ENCODE measurements around the gene GRIK2.

The GRIK2 gene

DNA sequence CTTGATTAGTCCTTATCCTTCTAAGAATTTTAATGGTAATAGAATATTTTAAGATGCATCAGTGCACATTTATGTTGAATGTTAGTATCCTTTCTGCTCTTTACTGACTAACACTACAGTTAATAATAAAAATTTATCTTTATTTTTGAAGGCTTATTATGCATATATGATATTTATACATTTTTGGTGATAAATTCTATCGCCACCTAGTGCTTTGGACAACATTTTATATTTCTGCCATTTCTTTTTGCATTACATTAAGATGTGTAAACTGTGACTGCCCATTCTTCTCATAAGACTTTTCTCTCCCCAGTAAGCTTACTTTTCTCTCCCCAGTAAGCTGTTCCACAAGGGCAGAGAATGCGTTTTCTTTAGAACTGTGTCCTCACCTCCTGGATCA lies 252.3 kb downstream of the GRIK2 start:
- DNase-seq = no peak

DNA sequence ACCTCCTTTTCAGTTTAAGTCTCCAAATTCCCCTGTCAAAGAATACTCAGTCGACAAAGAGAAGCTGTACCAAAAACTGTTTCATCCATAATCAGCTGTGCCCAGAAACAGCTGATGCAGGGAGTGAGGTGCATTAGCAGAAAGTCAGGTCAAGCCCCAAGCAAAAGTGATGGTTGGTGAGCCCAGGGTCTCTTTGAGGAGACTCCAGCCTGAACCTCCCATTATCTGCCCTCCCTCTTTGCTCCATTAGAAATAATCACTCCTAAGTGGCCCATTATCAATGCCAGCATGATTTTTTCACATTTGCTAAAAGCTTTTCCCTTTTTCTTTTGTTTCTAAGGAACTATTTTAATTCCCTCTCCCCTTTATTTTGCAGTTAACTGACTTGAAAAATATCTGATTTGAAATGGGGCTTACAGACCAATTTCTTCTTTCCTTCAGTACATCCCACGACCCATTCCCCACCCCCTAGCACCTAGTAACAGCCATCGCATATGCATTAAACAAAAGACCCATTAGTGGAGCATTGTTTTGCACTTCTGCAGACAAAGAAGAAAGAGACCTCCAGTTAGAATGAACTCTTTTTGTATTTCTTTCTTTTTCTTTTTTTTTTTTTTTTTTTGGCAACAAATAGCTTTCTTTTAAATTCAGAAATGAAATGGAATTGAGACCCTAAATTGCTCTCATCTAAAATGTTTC lies 257.0 kb downstream of the GRIK2 start:
- no peak for DNase-seq

DNA sequence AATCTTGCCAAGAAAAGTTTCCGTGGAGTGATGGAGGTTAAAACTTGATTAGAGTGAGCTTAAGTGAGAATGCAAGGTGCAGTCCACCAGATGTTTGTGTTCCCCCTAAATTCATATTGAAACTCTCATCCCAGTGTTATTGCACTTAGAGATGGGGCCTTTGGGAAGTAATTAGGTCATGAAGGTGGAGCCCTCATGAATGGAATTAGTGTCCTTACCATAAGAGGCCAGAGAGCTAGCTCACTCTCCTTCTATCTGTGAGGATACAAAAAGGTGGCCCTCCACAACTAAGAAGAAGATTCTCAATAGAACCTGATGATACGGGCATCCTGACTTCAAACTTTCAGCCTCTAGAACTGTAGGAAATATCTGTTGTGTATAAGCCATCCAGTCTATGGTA lies 258.6 kb downstream of the GRIK2 start:
- DNase-seq = no peak

DNA sequence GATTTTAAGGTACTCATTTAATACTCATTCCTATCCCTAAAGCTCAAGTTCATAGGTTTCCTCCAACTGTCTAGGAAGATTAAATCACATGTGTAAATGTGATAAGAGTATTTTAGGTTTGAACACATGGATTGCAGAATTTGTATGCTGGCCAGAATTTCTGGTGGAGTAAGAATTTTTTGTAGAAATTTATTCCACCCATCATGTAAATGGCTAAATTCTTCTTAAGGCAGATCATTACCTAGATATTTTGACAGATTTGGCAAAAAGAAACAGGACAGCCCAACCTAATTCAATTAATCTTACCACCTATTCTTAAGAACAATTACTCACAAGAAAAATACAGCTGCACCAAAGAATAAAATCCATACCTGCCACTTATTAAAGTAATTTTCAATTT lies 261.6 kb downstream of the GRIK2 start:
- DNase-seq = no peak

DNA sequence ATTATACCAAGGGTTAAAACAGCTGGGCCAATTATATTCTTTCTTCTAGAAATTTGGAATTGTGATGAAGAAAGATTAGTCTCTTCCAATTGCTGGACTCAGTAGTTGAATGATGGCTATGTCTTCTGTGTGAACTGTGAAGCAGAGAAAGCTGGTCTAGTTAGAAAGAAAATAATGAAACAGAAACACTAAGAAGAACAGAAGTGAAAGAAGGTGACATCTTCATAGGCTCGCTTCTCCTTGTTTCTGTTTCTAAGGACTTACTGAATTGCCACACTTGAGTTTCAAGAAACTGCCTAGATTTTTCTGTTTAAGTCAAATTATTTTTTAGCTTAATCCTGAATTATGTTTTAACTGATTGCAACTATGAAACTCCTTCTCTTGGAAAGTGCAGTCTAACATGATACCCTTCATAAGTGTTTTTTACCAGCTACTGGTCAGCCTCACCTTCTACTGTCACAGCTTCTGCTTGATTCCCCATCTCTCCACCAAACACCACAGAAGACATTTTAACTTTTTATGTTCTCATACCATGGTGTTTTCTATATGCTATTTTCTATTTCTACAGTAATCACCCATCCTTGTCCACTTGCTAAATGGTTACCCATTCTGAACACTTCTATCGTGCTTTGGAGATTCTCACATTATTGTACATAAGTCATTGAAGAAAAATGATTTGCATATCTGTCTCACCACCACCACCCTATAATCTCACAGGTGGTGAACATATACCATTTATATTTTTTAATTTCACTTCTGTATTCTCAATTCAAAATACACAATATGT lies 268.8 kb downstream of the GRIK2 start:
- DNase-seq = no peak

DNA sequence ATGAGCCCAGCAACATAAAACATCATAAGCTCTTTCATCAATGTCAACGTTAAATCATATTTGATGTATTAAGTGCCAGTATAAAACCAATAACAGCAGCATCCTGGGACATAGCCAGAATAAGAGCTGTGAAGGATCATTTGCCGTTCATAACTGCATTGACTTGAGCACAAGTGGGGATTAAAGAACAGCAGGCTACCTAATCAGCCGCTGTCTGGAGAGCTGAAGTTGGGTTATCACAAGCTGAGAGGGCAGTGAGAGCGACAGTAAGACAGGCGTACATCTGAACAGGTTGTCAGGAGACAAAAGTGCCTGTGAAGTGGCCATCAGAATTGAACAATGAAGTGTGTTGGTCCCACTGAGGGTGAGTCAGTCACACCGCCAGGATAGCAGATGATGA lies 269.6 kb downstream of the GRIK2 start:
- no peak for DNase-seq

DNA sequence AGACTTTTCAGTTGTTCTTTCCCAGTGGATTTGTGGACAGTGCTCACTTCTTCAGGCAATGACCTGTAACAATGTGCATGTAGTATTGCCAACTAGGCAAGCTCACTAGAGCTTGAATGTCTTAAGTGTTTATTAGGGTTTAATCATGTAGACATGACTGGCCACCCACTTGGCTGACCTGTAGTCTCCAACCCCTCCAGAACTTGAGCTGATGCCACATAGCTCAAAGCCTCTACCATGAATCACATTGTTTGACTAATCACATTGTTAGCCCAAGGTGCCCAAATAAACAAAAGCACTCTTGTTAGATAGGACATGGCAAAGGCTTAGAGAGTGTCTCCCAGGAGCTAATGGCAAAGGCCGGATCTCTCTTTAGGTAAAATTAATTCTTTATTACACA lies 272.7 kb downstream of the GRIK2 start:
- no peak for DNase-seq

DNA sequence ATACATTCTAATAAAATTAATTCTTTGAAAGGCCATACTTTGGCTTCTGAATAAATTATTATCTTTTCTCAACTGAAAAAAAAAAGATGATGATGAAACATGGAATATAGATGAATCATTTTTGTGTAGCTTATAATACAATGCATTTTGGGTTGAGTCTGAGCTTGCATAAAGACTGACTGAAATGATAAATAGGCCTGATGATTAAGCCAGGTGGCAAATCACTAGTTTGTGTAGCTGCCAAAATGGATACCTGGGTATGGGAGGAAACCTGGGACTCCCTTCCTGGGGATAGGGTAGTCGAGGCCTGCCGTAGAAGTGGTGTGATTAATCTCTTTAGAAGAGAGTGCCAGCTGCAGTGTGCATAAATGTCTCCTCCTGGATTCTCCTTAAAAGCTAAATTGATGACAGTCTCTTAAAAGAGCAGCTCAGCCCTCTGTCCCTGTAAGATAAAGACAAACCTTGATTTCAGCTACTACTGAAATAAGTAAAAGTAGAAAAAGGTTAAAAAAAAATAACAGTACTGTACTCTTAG lies 275.1 kb downstream of the GRIK2 start:
- DNase-seq = no peak

DNA sequence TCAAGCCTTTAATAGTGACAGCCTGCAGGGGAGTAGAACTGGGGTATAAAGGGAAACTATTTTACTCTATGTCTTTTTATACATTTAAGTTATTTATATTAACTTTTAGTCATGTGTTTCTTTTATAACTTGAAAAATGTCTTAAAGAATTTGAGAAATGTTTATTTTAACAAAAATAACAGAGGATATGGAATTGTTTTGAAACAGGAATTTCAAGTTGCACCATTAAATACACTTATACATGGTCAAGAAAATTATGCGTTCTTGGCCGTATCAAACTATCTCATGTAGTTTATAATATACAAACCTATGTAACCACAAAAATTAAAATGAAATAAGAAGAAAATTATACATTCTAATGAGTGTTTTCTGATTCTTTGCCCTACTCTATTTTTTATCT lies 282.7 kb downstream of the GRIK2 start:
- DNase-seq = no peak

DNA sequence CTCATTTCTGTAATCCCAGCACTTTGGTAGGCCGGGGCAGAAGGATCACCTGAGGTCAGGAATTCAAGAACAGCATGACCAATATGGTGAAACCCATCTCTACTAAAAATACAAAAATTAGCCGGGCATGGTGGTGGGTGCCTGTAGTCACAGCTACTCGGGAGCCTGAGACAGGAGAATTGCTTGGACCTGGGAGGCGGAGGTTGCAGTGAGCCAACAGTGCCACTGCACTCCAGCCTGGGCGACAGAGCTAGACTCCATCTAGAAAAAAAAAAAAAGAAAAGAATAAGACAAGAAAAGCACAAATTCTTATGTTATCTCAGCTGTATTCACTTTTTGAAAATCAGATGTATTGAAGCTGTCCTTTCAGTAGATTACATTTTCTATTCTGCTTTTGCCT lies 289.4 kb downstream of the GRIK2 start:
- DNase-seq = no peak

DNA sequence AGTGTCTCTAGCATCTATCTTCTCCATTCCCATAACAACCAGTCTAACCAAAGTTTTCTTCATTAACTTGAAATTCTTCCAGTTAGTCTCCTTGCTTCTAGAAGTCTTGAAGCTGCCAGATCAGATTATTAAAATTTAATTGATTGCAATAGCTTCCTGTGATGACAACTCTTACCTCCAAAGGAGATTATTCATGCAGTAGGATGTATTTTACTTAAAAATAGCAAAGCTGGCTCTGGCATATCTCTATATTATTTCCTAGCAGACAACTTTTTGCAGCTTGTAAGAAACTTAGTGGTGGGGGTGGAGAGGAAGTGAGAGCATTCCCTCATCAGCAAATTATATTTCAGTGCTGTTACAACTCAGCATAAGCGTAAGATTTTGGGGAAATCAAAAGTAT lies 290.4 kb downstream of the GRIK2 start:
- no peak for DNase-seq

DNA sequence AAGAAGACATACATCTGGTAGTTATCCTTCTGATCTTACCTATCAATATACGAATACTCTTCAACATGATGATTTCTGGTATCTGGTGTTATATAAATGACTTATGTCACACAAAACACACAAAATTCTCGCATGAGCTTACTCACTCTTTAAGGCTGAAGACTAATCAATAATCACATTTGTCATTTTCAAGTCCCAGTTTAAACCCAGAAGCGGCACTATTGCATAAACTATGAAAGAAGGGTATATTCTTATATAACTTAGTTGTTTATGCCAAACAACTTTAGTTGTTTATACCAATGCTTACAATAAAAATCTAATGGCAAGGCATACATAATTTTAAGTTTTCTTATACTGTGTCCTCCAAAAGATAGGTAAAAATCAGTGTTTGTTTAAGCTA lies 293.1 kb downstream of the GRIK2 start:
- no peak for DNase-seq

DNA sequence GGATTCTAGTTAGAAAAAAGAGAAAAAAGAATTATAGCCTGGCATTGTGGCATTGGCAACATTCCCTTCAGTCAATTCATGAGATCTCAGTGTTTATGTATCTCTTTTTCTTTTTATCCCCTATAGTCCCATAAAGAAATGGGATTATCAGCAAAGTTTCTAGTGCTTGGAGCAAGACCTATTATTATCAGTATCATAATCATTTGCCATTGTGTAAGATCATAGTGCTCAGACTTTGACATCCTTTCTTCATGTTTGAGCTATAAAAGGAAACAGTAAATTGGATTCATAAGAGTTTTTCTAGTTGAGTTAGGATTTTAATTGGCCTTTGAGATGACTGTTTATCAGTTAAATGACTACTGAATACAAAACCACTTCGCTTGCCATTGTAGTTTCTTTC lies 295.6 kb downstream of the GRIK2 start:
- no peak for DNase-seq

DNA sequence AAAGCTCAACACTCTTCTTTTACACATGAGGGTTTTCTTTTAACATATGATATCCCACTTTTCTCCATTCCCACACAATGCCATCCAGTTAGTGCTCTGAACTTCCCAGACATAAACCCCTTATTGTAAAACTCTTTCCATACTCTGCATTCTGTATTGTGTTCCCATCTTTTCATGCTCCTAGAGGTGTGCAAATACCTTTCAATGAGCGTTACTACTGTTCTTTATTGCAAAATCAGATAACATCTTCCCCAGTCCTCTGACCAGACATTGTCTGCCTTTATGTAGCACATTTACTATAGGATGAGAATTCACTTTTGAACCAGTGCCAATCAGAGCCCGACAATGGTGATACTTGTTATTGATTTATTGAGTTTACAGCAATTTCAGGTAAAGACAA lies 296.2 kb downstream of the GRIK2 start:
- no peak for DNase-seq

DNA sequence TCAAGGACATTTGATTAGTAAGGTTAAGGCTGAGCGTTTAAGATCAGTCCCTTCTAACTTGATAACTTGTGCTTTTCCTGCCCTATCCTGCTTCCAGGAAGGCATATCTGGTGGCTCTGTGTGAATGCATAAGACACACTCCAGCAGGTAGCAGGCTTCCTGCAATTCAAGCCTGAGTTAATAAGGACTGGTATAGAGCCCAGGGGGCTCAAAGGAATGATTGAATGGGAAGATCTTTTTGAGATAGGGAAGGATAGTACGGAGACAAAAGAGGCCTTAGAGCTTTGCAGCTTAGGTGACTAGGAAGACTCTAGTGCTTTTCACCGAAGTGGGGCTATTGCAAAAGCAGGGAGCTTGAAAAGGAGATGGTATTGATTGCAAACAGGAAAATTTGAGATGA lies 307.1 kb downstream of the GRIK2 start:
- DNase-seq = peak; percentile 58

DNA sequence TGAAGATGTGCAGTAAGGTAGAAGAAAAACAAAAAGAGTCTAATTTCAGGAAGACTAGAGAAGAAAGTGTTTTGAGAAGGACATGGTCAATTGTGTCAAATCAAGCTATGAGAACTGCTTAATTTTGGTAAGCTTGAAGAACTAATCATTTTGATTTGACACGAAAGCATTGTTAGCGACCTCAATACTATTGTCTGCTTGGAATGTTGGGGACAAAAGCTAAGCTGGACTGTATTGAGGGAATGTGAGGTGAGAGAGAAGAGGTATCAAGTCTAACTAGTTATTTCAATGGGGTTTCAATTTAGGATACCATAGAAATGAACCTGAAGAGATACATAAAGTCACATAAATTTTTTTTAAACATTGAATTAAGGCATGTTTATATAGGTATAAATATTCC lies 309.8 kb downstream of the GRIK2 start:
- DNase-seq = no peak

DNA sequence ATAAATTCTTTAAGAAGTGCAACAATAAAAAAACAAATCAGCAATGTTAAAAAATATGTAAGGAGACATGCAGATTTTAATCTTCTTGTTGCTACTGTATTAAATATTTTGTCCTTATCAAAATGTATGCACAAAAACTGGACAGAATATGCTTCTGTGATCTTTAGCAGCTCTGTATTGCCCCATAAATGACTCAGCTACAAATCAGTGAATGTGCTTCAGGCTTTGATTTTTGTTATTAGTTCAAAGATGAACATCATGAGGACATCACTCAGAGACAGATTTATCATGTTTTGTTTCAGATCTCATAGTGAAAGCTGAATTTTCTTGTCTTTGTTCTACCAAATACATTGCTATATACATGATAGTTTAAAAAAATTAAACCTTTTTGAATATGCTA lies 312.4 kb downstream of the GRIK2 start:
- DNase-seq = no peak

DNA sequence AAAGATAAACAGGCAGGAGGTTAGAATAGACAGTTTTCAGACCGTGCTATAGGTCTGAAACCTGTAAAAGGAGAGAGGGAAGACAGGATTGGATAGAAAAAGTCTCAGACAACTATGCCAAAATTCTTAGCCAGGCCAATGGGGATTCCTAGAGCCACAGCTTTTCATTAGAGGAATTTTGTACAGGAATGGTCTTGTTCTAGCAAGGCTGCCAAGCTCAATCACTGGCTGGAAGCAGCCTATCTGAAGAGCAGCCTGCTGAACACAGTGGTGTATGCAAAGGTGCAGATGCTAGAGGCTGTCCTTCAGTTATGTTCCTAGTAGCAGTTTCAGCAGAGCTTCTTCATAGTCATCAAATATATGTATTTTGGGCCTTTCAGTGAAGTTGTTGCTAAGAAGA lies 313.1 kb downstream of the GRIK2 start:
- no peak for DNase-seq

DNA sequence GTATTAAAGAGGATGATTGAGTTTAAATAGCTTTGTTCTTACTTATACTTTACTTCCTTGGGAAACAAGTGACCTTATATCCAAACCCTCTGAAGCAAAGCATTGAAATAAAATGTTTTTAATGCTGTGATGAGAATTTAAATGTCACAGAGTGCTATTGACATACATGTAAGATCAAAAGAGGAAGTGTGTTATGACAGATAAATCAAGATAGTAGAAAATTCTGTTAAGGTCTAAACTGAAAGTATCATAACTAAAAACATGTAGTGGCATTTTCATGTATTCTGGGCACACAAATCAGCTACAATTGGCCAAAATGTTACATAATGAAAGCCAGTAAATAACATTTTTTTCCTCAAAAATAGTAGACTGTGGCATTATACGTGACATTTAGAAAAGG lies 318.0 kb downstream of the GRIK2 start:
- no peak for DNase-seq

DNA sequence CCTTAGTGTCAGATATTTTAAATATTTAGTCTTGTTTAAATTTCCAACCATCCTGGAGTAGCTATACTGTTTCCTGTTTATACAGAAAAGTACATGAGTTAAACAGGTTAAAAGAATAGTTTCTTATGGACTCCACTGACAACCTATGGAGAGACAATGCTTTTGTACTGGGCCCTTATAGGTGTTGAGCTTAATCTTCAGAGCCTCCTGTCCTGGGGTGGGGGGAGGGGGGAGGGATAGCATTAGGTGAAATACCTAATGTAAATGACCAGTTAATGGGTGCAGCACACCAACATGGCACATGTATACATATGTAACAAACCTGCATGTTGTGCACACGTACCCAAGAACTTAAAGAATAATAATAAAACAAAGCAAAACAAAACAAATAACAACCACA lies 322.9 kb downstream of the GRIK2 start:
- DNase-seq = no peak

DNA sequence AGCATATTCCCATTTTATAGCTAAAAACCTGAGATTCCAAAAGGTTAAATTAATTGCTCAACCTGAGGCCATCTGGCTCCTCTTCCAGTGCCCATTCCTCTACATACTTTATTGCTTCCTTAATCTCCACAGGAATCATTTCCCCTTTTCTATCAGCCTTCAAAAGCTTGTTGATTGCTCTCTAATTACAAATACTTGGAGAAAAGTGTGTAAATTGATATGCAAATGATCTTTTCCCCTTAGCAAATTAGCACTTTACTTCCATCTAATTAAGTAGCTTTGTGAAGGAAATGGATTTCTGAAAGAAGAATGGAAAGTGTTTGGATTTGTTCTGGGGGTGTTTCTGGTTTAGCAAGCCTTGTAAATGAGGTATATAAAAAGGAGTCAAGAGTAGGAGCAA lies 323.3 kb downstream of the GRIK2 start:
- DNase-seq = no peak

DNA sequence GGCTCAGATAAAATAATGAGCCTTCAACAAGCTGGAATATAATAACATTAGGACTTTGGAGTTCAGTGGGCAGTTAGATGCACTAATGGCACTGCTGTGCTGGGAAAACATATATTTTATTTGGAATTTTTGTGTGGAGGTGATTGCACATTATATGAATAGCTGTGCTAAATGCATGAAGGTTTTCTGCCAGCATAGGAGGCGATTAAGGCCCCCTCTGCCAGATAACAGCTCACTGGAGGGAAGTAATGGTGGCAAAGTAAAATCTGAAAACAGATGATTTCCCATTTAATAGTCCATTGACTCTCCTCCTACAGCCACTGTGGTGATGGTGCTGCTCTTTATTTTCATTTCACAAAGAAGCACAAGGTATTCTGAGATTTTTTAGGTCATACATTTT lies 326.0 kb downstream of the GRIK2 start:
- DNase-seq = no peak

DNA sequence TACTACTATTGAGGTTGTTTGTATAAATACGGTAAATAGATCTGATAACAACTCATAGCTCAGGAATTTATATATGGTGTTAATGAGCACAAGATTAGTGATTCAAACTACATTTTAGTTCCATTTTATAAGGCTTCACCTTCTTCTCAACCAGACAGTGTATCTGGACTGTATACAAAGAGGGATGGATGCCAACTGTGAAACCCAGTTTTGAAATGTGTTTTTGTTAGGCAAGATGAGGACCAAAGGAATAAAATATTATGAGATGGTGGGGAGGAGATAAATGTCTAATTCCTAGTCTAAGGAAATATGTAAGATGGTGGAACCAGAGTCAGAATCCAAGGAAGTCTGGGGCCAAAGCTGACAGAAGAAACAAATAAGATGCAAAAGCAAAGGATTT lies 329.0 kb downstream of the GRIK2 start:
- no peak for DNase-seq

DNA sequence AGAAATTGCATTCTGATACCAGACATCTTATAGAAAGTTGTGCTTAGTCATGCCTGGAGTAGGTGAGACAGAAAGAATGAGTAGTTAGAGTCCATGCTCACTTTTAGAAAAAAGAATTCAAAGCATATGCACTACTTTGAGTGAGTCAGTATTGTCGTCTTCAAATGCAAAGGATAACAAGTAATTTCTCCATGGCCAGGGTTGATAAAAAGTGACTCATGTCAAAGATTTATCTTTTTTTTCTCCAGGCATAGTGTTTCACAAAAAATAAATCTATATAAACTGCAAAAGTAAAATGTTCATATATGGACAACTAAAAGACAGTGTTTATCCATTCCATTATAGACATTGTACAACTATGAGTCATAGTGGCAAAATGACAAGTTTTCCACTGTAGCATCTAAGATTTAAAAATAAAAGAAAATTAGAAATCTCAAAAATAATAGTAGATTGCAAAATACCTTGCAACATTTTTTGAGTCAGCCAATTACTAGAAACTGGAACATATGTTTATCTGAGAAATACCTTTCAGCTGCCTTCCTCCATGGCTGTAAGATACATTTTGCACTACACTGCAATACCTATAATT lies 329.6 kb downstream of the GRIK2 start:
- DNase-seq = no peak
